ENCODE measurements around the gene ACO2. TPM values are rescaled to one million over a fixed set of nuclear protein-coding genes. Genes with fewer than 3 reads are reported as not detected.
A peak's percentile ranks its signal among the peaks of the same experiment; 100 is the strongest.

The ACO2 gene
- total and polyA plus RNA-seq, 2 of the 8 experiments (the other 6 are each of a cell fraction or from before 2014, with no cell fraction given): 52.8 to 75.4 TPM

DNA sequence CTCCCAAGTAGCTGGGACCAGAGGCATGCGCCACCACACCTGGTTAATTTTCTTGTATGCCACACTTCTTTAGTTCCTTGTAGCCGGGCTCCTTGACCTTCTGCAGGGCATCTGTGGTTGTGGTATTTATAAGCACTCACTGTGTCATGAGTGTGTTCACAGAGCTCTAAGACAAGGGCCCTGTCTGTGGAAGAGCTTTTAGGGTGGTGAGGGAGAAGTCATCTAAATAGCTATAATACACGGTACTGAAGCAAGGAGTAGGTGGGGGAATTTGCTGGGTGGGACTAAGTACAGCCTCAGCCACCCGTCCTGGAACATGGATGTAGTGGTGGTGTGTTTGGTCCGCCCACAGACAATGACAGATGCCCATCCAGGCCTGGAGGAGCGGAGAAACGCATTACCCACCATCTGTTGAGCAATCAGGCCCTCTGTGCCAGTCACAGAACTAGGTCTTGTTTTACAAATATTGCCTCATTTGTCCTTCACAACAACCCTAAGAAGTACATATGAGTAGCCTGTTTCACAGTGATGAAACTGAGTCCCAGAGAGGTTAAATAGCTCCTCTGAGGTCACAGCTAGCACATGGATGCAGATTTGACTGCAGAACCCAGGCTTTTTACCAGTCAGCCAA is 10.1 kb downstream of the ACO2 start:
- Histone ChIP-seq H4K5ac (ENCODE audit: insufficient read length, low read depth, low read length) (no peak overlapping the region), H3K36me3 (ENCODE audit: control insufficient read depth in 2 of 4, insufficient read depth in 4 of 4, low read length in 3 of 4) (no peaks in the 10 kb centered on the region; a peak in 1 of 8 replicates), H2BK12ac (ENCODE audit: low read depth, low read length) (peak overlapping the region; percentile 69; the same call in 1 of the 2 replicates), H3K4me3 (ENCODE audit: extremely low read depth in 1 of 4, insufficient read depth in 2 of 4, low read depth in 3 of 4, low read length in 4 of 4) (no peak overlapping the region), H3K23me2 (ENCODE audit: low read depth, low read length) (no peaks in the 10 kb centered on the region), H3K27me3 (replicated peaks in 1 of 4; ENCODE audit: control insufficient read depth in 3 of 4, extremely low read depth in 1 of 4, insufficient read depth in 3 of 4, low read length in 3 of 4) (no peaks in the 10 kb centered on the region), H2BK5ac (ENCODE audit: low read depth, low read length) (peak overlapping the region; percentile 32; the same call in 1 of the 2 replicates), H3K9ac (replicated peaks in 1 of 4; ENCODE audit: extremely low read depth in 1 of 4, low read depth in 3 of 4, low read length in 3 of 4) (peak overlapping the region in 1 of 4 experiments; percentile 13; a peak in 3 of 7 replicates), H2AK5ac (ENCODE audit: low read depth, low read length) (peak overlapping the region; percentile 4; the same call in 1 of the 2 replicates), H2BK15ac (ENCODE audit: low read length) (peak overlapping the region; percentile 40; the same call in 1 of the 2 replicates), H3K18ac (ENCODE audit: extremely low read depth, low read length) (no peak overlapping the region), H3K79me1 (ENCODE audit: low read depth, low read length) (peaks cover 27% of the 10 kb centered on the region), H3K9me3 (ENCODE audit: insufficient read depth in 2 of 2, low read depth in 1 of 2, low read length in 1 of 2) (no peaks in the 10 kb centered on the region), H4K8ac (ENCODE audit: extremely low read depth, insufficient read depth, low read length) (no peak overlapping the region), H2BK20ac (ENCODE audit: low read length) (peak overlapping the region; percentile 17; the same call in 1 of the 2 replicates), H3K14ac (ENCODE audit: insufficient read length) (no peak overlapping the region), H2BK120ac (replicated peaks; ENCODE audit: low read depth, low read length) (no peak overlapping the region), H4K91ac (replicated peaks; ENCODE audit: insufficient read length, low read length) (no peak overlapping the region), H3K4ac (replicated peaks; ENCODE audit: insufficient read length, low read depth, low read length) (no peak overlapping the region), H4K20me1 (replicated peaks in 1 of 2; ENCODE audit: control insufficient read depth in 1 of 2, insufficient read depth in 2 of 2, low read length in 2 of 2) (peaks cover 4 to 24% of the 10 kb centered on the region in 2 experiments), H3K56ac (replicated peaks; ENCODE audit: insufficient read length, low read depth, low read length) (no peak overlapping the region), H2AFZ (ENCODE audit: low read length) (no peak overlapping the region), H3K23ac (ENCODE audit: insufficient read length) (no peak overlapping the region), H3K27ac (ENCODE audit: low read depth, low read length) (peak overlapping the region; percentile 20; the same call in 1 of the 2 replicates), H3K4me1 (replicated peaks in 1 of 4; ENCODE audit: control insufficient read depth in 3 of 4, insufficient read depth in 4 of 4, low read length in 3 of 4) (peaks cover 24 to 39% (median 26%) of the 10 kb centered on the region in 4 experiments), H3K79me2 (ENCODE audit: control insufficient read depth in 1 of 2, insufficient read depth in 2 of 2, low read length in 2 of 2) (peaks cover 3 to 74% of the 10 kb centered on the region in 2 experiments; a peak in 3 of 4 replicates), H3K4me2 (ENCODE audit: insufficient read depth in 1 of 2, low read depth in 2 of 2, low read length in 2 of 2) (no peak overlapping the region; a peak in 1 of 4 replicates)
- FAIRE-seq (no peak), DNase-seq (ENCODE audit: low read depth in 1 of 2, low spot score in 2 of 2) (no peak)
- CTCF ChIA-PET (ENCODE audit: partially characterized antibody): interaction anchor here (0.6 to 7.8 kb wide), 13 partner anchors 10 to 241 kb away, joined by 3 to 79 read pairs (median 4); partner anchors contain the start of genes ACO2 and PHF5A
- WGBS, 2 experiments (ENCODE audit: extremely low coverage in 1 of 2, insufficient coverage in 1 of 2, insufficient read length in 1 of 2, insufficient replicate concordance in 2 of 2, low coverage in 1 of 2, low lambda C conversion rate in 2 of 2, missing lambda C conversion rate in 1 of 2): 87% methylated on average over 7 of the region's 7 CpGs; no CpG with 5 or more reads in 1 of the 2 experiments
- POLR2A ChIA-PET (ENCODE audit: partially characterized antibody): interaction anchor here (0.6 to 30.6 kb wide), 9 partner anchors 8 to 175 kb away, joined by 3 to 887 read pairs (median 5); partner anchors contain the start of genes ACO2, PHF5A, TEF and TOB2
- no peak for TF ChIP-seq CHD1 (IDR thresholded peaks at IDR 0.05; ENCODE audit: low read depth, low read length)
- no peak for TF ChIP-seq CTBP2 (IDR thresholded peaks at IDR 0.05; ENCODE audit: borderline replicate concordance, insufficient read depth, insufficient read length, low read length)
- TF ChIP-seq SIRT6 (IDR thresholded peaks at IDR 0.05; ENCODE audit: low read length): no peak
- TF ChIP-seq BRCA1 (IDR thresholded peaks at IDR 0.05; ENCODE audit: low read depth, low read length): no peak
- TF ChIP-seq FOSL1 (IDR thresholded peaks at IDR 0.05; ENCODE audit: insufficient read depth, low read depth, low read length): no peak
- TF ChIP-seq TAF1 (IDR thresholded peaks at IDR 0.05; ENCODE audit: low read depth, low read length): no peak
- no peak for TF ChIP-seq GTF2F1 (IDR thresholded peaks at IDR 0.05; ENCODE audit: borderline replicate concordance, low read depth, low read length)
- TF ChIP-seq, protein P1, sequence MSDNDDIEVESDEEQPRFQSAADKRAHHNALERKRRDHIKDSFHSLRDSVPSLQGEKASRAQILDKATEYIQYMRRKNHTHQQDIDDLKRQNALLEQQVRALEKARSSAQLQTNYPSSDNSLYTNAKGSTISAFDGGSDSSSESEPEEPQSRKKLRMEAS (IDR thresholded peaks at IDR 0.05): no peak
- no peak for TF ChIP-seq ZNF274 (IDR thresholded peaks at IDR 0.05; ENCODE audit: borderline replicate concordance, extremely low read depth, low read length)
- no peak for TF ChIP-seq GABPA (IDR thresholded peaks at IDR 0.05; ENCODE audit: borderline replicate concordance, insufficient read depth, low read length)
- TF ChIP-seq SAP30 (IDR thresholded peaks at IDR 0.05; ENCODE audit: insufficient read depth, insufficient replicate concordance, low read length): no peak

Measured in H1 (cell line).